ENCODE results near the gene DSC1. TPM values are rescaled to one million over a fixed set of nuclear protein-coding genes. Genes with fewer than 3 reads are reported as not detected.
A peak's percentile ranks its signal among the peaks of the same experiment; 100 is the strongest.

The DSC1 gene
- total RNA-seq, 4 donors from 2014 or later = not detected

DNA sequence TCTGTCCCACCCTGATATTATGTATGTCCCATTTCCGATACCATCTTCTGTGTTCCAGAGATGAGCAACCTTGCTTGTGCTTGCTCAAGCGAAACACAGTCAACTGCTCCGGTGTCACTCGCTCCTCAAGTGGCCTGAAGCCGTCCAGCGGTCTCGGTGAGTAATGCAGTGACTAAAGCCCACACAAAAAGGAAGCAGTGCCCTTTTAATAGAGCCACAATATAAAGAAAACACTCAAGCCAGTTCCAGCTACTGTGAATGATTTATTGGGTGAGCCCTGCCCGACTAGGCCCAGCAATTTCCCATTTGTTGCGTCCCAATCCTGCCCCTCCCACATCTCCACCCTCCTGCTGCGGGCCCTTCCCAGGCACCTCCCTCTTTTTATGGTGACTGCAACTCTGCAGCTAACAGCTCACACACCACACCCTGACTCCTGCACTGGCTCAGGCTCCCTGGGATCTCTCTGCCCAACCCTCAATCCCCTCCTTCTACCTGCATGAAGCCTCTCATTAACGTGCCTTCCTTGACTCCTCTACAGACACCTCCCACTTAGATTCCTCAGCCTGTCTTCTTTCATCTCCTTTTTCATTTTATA, 44.2 kb upstream of the DSC1 start:
- Histone ChIP-seq H3K4me1 (no peaks in the 10 kb centered on the region), H3K36me3 (no peaks in the 10 kb centered on the region), H3K4me3 (no peak overlapping the region), H3K27me3 (no peaks in the 10 kb centered on the region), H3K27ac (no peak overlapping the region), H3K9me3 (no peaks in the 10 kb centered on the region)
- 48 to 63% methylated on average over 9 of the region's 11 CpGs for WGBS, 2 donors (ENCODE audit: low coverage in 1 of 2)
- TF ChIP-seq, protein P1, sequence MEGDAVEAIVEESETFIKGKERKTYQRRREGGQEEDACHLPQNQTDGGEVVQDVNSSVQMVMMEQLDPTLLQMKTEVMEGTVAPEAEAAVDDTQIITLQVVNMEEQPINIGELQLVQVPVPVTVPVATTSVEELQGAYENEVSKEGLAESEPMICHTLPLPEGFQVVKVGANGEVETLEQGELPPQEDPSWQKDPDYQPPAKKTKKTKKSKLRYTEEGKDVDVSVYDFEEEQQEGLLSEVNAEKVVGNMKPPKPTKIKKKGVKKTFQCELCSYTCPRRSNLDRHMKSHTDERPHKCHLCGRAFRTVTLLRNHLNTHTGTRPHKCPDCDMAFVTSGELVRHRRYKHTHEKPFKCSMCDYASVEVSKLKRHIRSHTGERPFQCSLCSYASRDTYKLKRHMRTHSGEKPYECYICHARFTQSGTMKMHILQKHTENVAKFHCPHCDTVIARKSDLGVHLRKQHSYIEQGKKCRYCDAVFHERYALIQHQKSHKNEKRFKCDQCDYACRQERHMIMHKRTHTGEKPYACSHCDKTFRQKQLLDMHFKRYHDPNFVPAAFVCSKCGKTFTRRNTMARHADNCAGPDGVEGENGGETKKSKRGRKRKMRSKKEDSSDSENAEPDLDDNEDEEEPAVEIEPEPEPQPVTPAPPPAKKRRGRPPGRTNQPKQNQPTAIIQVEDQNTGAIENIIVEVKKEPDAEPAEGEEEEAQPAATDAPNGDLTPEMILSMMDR (IDR thresholded peaks at IDR 0.05) = no peak
- TF ChIP-seq EP300 (IDR thresholded peaks at IDR 0.05) (no peak), POLR2A (IDR thresholded peaks at IDR 0.05) (no peak), POLR2AphosphoS5 (IDR thresholded peaks at IDR 0.05) (no peak)
- peak; percentile 64 for ATAC-seq

DNA sequence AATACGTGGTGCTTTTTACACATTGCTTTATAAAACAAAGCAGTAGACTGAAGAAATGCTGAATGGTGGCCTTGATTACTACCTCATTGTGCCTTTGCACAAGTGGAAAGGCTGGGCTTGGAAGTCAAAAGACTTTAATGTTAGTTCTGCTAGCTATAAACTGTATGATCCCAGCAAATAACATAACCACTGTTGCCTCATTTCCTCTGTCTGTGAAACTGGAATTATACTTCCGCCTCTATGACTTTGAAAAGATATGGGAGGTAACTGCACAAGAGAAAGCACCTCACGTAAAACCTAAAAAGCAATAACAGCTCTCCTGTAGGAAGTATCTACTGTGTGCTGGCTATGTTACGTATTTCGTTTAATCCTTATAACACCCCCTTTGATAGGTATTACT, 43.4 kb upstream of the DSC1 start:
- Histone ChIP-seq H3K9me3 (no peaks in the 10 kb centered on the region), H3K4me3 (no peak overlapping the region), H3K4me1 (no peaks in the 10 kb centered on the region), H3K27me3 (no peaks in the 10 kb centered on the region), H3K27ac (no peak overlapping the region), H3K36me3 (no peaks in the 10 kb centered on the region)
- WGBS, 2 donors (ENCODE audit: low coverage in 1 of 2) = 91% methylated on average over 5 of the region's 5 CpGs
- ATAC-seq = no peak
- TF ChIP-seq POLR2AphosphoS5 (IDR thresholded peaks at IDR 0.05) = no peak
- TF ChIP-seq POLR2A (IDR thresholded peaks at IDR 0.05) = no peak
- no peak for TF ChIP-seq EP300 (IDR thresholded peaks at IDR 0.05)
- TF ChIP-seq, protein P1 (IDR thresholded peaks at IDR 0.05) = no peak

DNA sequence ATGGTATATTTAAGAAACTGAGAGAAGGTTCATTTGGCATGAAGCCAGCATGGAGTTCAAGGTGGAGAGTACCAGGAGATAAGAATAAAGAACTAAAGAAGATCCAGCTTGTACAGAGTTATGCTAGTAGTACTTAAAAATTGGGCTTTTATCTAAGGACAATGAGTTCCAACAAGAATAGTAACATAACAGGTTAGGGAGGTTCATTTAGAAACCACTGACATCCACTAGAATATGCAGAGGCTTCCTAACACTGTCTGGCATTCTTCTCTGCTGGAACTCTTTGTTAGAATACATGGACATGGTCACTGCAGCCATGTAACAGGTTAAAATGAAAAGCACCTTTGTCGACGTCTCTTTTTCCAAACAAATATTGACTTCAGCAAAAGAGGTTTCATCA, 42.6 kb upstream of the DSC1 start:
- no peak for ATAC-seq

DNA sequence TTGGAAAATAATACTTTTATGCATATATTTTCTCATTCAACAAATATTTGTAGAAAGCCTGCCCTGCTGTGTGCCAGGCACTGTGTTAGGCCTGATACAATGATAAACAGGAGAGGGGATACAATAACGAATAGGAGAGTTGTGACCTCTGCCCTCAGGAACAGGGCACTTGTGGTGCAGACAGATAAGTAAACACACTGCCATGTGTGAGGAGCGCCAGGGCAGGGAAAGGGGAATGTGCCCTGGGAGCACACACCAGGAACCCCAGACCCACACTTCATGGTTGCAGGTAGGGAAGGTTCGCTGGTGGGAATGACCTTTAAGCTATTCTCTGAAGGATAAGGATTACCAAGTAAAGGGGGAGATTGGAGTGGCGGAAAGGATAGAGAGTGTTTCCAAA, 42.2 kb upstream of the DSC1 start:
- WGBS, 2 donors (ENCODE audit: low coverage in 1 of 2) = 62 to 63% methylated on average over 4 of the region's 4 CpGs
- ATAC-seq = no peak
- Histone ChIP-seq H3K4me3 (no peak overlapping the region), H3K27me3 (no peaks in the 10 kb centered on the region), H3K9me3 (no peaks in the 10 kb centered on the region), H3K36me3 (no peaks in the 10 kb centered on the region), H3K27ac (no peak overlapping the region), H3K4me1 (no peaks in the 10 kb centered on the region)
- TF ChIP-seq EP300 (IDR thresholded peaks at IDR 0.05) (no peak), POLR2A (IDR thresholded peaks at IDR 0.05) (no peak), POLR2AphosphoS5 (IDR thresholded peaks at IDR 0.05) (no peak)
- TF ChIP-seq, protein P1 (IDR thresholded peaks at IDR 0.05) = no peak

More for the DNA sequence above, 42.6 kb upstream of the DSC1 start:
- Histone ChIP-seq H3K4me1 (no peaks in the 10 kb centered on the region), H3K4me3 (no peak overlapping the region), H3K27me3 (no peaks in the 10 kb centered on the region), H3K36me3 (no peaks in the 10 kb centered on the region), H3K27ac (no peak overlapping the region), H3K9me3 (no peaks in the 10 kb centered on the region)
- 71% methylated on average over 2 of the region's 2 CpGs; no CpG with 5 or more reads in 1 of the 2 donors for WGBS, 2 donors (ENCODE audit: low coverage in 1 of 2)
- TF ChIP-seq EP300 (IDR thresholded peaks at IDR 0.05) = no peak
- TF ChIP-seq POLR2A (IDR thresholded peaks at IDR 0.05) = no peak
- no peak for TF ChIP-seq POLR2AphosphoS5 (IDR thresholded peaks at IDR 0.05)
- TF ChIP-seq, protein P1 (IDR thresholded peaks at IDR 0.05) = no peak

DNA sequence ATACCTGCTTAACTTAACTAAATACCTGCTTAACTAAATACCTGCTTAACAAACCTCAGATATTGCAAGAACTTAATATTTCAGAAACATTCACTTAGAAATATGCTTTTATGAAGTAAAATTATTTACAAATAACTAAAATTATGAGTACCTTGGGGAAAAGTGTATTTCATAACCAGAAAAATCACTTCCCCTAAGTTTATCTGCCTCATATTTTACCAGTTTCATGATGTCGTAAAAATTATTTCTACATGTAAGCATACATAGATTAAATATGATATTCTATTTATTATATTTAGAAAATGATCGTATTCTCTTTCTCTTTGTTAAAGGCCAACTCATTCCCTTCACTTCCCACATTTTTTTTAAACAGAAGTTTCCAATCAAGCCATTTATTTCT, 41.5 kb upstream of the DSC1 start:
- no peaks in the 10 kb centered on the region for H3K36me3 ChIP-seq
- no peaks in the 10 kb centered on the region for H3K4me1 ChIP-seq
- TF ChIP-seq EP300 (IDR thresholded peaks at IDR 0.05) (no peak), POLR2AphosphoS5 (IDR thresholded peaks at IDR 0.05) (no peak)
- H3K27ac ChIP-seq = no peak overlapping the region
- no peak for ATAC-seq
- no peaks in the 10 kb centered on the region for H3K9me3 ChIP-seq
- H3K4me3 ChIP-seq = no peak overlapping the region
- H3K27me3 ChIP-seq = no peaks in the 10 kb centered on the region
- WGBS, 2 donors (ENCODE audit: low coverage in 1 of 2) = 73 to 78% methylated on average over 2 of the region's 2 CpGs
